Duodenal mucosa (tissue), 2 donors: ENCODE measurements around the gene VEGFB.

ENCODE experiments used
- H3K27ac ChIP-seq: one replicate; pipeline ENCODE4 v1.7.0; 2013; ENCODE audit warnings: low read depth, low read length
- H3K27me3 ChIP-seq, 2 donors: one replicate each; pipeline ENCODE4 v1.7.0; 2013; ENCODE audit warnings: low read length in 2 of 2, control low read depth in 1 of 2; ENCODE audit not compliant: insufficient read depth in 2 of 2, control insufficient read depth in 1 of 2
- H3K36me3 ChIP-seq, 2 donors: one replicate each; pipeline ENCODE4 v1.7.0; 2013; ENCODE audit warnings: low read length in 2 of 2, control low read depth in 1 of 2; ENCODE audit not compliant: insufficient read depth in 2 of 2, control insufficient read depth in 1 of 2
- H3K4me1 ChIP-seq, 2 donors: one replicate each; pipeline ENCODE4 v1.7.0; 2013; ENCODE audit warnings: low read length in 2 of 2, control low read depth in 1 of 2; ENCODE audit not compliant: insufficient read depth in 2 of 2, control insufficient read depth in 1 of 2
- H3K4me3 ChIP-seq, 2 donors: one replicate each; pipeline ENCODE4 v1.7.0; 2013; ENCODE audit warnings: low read length in 2 of 2, low read depth in 1 of 2
- H3K9ac ChIP-seq, 2 donors: one replicate each; pipeline ENCODE4 v1.7.0; 2013; ENCODE audit warnings: low read length in 2 of 2, low read depth in 1 of 2
- H3K9me3 ChIP-seq, 2 donors: one replicate each; pipeline ENCODE4 v1.7.0; 2013; ENCODE audit warnings: low read length in 2 of 2, control low read depth in 1 of 2; ENCODE audit not compliant: control insufficient read depth in 1 of 2

The VEGFB gene

GRCh38 chr11:64203421-64204079 is 30.8 kb upstream of the VEGFB start:
- Histone ChIP-seq H3K4me1 (peaks cover 33 to 38% of the 10 kb centered on the region in 2 donors), H3K27me3 (no peaks in the 10 kb centered on the region), H3K4me3 (no peak overlapping the region), H3K9me3 (no peaks in the 10 kb centered on the region), H3K9ac (no peak overlapping the region), H3K27ac (no peak overlapping the region), H3K36me3 (peaks cover 27 to 45% of the 10 kb centered on the region in 2 donors)

GRCh38 chr11:64204080-64204440 is 30.3 kb upstream of the VEGFB start:
- Histone ChIP-seq H3K9ac (no peak overlapping the region), H3K9me3 (no peaks in the 10 kb centered on the region), H3K27ac (no peak overlapping the region), H3K36me3 (peaks cover 27 to 40% of the 10 kb centered on the region in 2 donors), H3K27me3 (no peaks in the 10 kb centered on the region), H3K4me3 (no peak overlapping the region), H3K4me1 (peaks cover 33 to 38% of the 10 kb centered on the region in 2 donors)

GRCh38 chr11:64204464-64204989 is 29.9 kb upstream of the VEGFB start:
- H3K36me3 ChIP-seq, result peaks cover 27 to 40% of the 10 kb centered on the region in 2 donors
- H3K27ac ChIP-seq, result no peak overlapping the region
- no peaks in the 10 kb centered on the region for H3K27me3 ChIP-seq
- peaks cover 33 to 38% of the 10 kb centered on the region in 2 donors for H3K4me1 ChIP-seq
- no peaks in the 10 kb centered on the region for H3K9me3 ChIP-seq
- H3K9ac ChIP-seq, result no peak overlapping the region
- no peak overlapping the region for H3K4me3 ChIP-seq

GRCh38 chr11:64206457-64207255 is 27.7 kb upstream of the VEGFB start, which contains the start of gene FERMT3:
Gene FERMT3 (plus strand): TSS chr11:64206721. CDS start chr11:64207365, 644 bp downstream.
- Histone ChIP-seq H3K4me3 (peak within 1 kb of the TSS; percentile 89), H3K9ac (peak within 1 kb of the TSS; percentile 90 to 91), H3K27me3 (no peaks in the 10 kb centered on the region)

GRCh38 chr11:64207256-64208085 is 26.9 kb upstream of the VEGFB start:
- Histone ChIP-seq H3K27ac (peak overlapping the region; percentile 88), H3K4me3 (peak overlapping the region; percentile 89), H3K36me3 (peaks cover 19 to 38% of the 10 kb centered on the region in 2 donors), H3K9me3 (no peaks in the 10 kb centered on the region), H3K4me1 (peaks cover 33 to 38% of the 10 kb centered on the region in 2 donors), H3K27me3 (no peaks in the 10 kb centered on the region), H3K9ac (peak overlapping the region; percentile 90 to 91)

More at GRCh38 chr11:64206457-64207255, 27.7 kb upstream of the VEGFB start, which contains the start of gene FERMT3:
- no peaks in the 10 kb centered on the region for H3K9me3 ChIP-seq
- H3K4me1 ChIP-seq, result peaks cover 33 to 38% of the 10 kb centered on the region in 2 donors
- peak within 1 kb of the TSS; percentile 88 for H3K27ac ChIP-seq
- peaks cover 17 to 36% of the 10 kb centered on the region in 2 donors for H3K36me3 ChIP-seq

GRCh38 chr11:64208086-64208795 is 26.1 kb upstream of the VEGFB start:
- Histone ChIP-seq H3K27ac (peak overlapping the region; percentile 88), H3K36me3 (peaks cover 11 to 30% of the 10 kb centered on the region in 2 donors), H3K4me1 (peaks cover 33 to 38% of the 10 kb centered on the region in 2 donors), H3K27me3 (no peaks in the 10 kb centered on the region), H3K9me3 (no peaks in the 10 kb centered on the region), H3K9ac (peak overlapping the region; percentile 47 to 90), H3K4me3 (peak overlapping the region; percentile 89)

- Histone ChIP-seq H3K4me1 (peaks cover 33 to 35% of the 10 kb centered on the region in 2 donors), H3K27me3 (no peaks in the 10 kb centered on the region), H3K27ac (no peak overlapping the region), H3K36me3 (peaks cover 5 to 23% of the 10 kb centered on the region in 2 donors), H3K4me3 (no peak overlapping the region), H3K9me3 (no peaks in the 10 kb centered on the region), H3K9ac (no peak overlapping the region)
Measured at GRCh38 chr11:64208796-64209562, 25.4 kb upstream of the VEGFB start.

GRCh38 chr11:64209563-64209843 is 24.9 kb upstream of the VEGFB start:
- peaks cover 4 to 21% of the 10 kb centered on the region in 2 donors for H3K36me3 ChIP-seq
- no peaks in the 10 kb centered on the region for H3K27me3 ChIP-seq
- peaks cover 29 to 30% of the 10 kb centered on the region in 2 donors for H3K4me1 ChIP-seq
- H3K9me3 ChIP-seq, result no peaks in the 10 kb centered on the region
- no peak overlapping the region for H3K27ac ChIP-seq
- no peak overlapping the region for H3K4me3 ChIP-seq
- H3K9ac ChIP-seq, result no peak overlapping the region
